HepG2 (cell line): ENCODE data around the gene KDM2B. TPM values are rescaled to one million over a fixed set of nuclear protein-coding genes. Genes with fewer than 3 reads are reported as not detected.

Experiments
- ATAC-seq: fragments of 200-7000 bp; cut with Tn5 transposase; 3 replicates; pipeline ENCODE4 v1.9.1; 2020; ENCODE audit warnings: mild to moderate bottlenecking, moderate library complexity
- BruUV-seq: library from RNA; stranded (reverse); fragments of 400-500 nt; replicated peaks from 2 replicates; lab custom pipeline; 2021; lab: Mats Ljungman, UMichigan
- CTCF ChIA-PET: fragments of 300-600 bp; formaldehyde crosslinking; extraction: SDS; loops from one replicate; lab custom pipeline; 2021; ENCODE audit warnings: low total read pairs, inconsistent platforms, low intra/inter-chr PET ratio; lab: Yijun Ruan, JAX
- POLR2A ChIA-PET: fragments of 350-600 bp; sonication (Branson Sonifier 250); formaldehyde crosslinking; loops from one replicate; lab custom pipeline; 2020; ENCODE audit warnings: antibody characterized with exemption, inconsistent platforms; lab: Yijun Ruan, JAX
- DNase-seq: peaks from one replicate; pipeline ENCODE4 v3.0.0-alpha.2; 2015; ENCODE audit warnings: low spot score
- FAIRE-seq: peaks from 3 replicates; lab custom pipeline; 2011; peaks lifted over from hg19 to GRCh38; lab: Jason Lieb, UNC
- H2AFZ ChIP-seq: one replicate; pipeline ENCODE4 v1.6.1; 2011; ENCODE audit warnings: low read length, inconsistent platforms
- H3K27ac ChIP-seq: fragments of 300-600 bp; 3 replicates; pipeline ENCODE4 v1.8.0; 2011; ENCODE audit warnings: mixed run types, mild to moderate bottlenecking, mixed read lengths, low read length, inconsistent platforms; ENCODE audit not compliant: insufficient read depth; ENCODE audit errors: extremely low read length
- H3K27me3 ChIP-seq, 2 experiments: fragments of 200-600 bp in 1 of 2; 2 replicates in 1 of 2; 3 replicates in 1 of 2; pipeline versions ENCODE4 v1.6.0 to v1.8.0; 2011; ENCODE audit warnings: low read length in 2 of 2, mild to moderate bottlenecking in 2 of 2, moderate library complexity in 2 of 2, inconsistent platforms in 1 of 2; ENCODE audit not compliant: insufficient read depth in 2 of 2, control insufficient read depth in 1 of 2
- H3K36me3 ChIP-seq, 2 experiments: fragments of 200-600 bp in 1 of 2; replicated peaks in 1 of 2; 2 replicates in 1 of 2; 3 replicates in 1 of 2; pipeline versions ENCODE4 v1.5.1 to v1.8.0; 2011; ENCODE audit warnings: low read length in 2 of 2, inconsistent platforms in 1 of 2; ENCODE audit not compliant: insufficient read depth in 2 of 2, control insufficient read depth in 1 of 2
- H3K4me1 ChIP-seq: 2 replicates; pipeline ENCODE4 v1.5.1; 2012; ENCODE audit warnings: low read length, inconsistent platforms; ENCODE audit not compliant: insufficient read depth
- H3K4me2 ChIP-seq: 2 replicates; pipeline ENCODE4 v1.6.0; 2011; ENCODE audit warnings: low read depth, low read length, inconsistent platforms
- H3K4me3 ChIP-seq, 3 experiments: fragments of 200-600 bp in 1 of 3; sonication (generic), shearing (Covaris generic) in 1 of 3; replicated peaks in 1 of 3; 2 replicates each; pipeline ENCODE4 v1.5.1; 2011 to 2016; ENCODE audit warnings: low read length in 3 of 3, inconsistent platforms in 2 of 3, low read depth in 2 of 3, mild to moderate bottlenecking in 2 of 3, control low read depth in 1 of 3, mixed read lengths in 1 of 3; ENCODE audit not compliant: insufficient read depth in 1 of 3
- H3K79me2 ChIP-seq: one replicate; pipeline ENCODE4 v1.6.1; 2011; ENCODE audit warnings: low read length, inconsistent platforms; ENCODE audit not compliant: insufficient read depth
- H3K9ac ChIP-seq: 2 replicates; pipeline ENCODE4 v1.6.0; 2011; ENCODE audit warnings: mild to moderate bottlenecking, low read depth, low read length, inconsistent platforms; ENCODE audit not compliant: insufficient read depth
- H3K9me3 ChIP-seq: 2 replicates; pipeline ENCODE4 v1.5.1; 2012; ENCODE audit warnings: mild to moderate bottlenecking, low read length
- H4K20me1 ChIP-seq: 2 replicates; pipeline ENCODE4 v1.6.0; 2011; ENCODE audit warnings: inconsistent platforms, mild to moderate bottlenecking, low read length, moderate library complexity; ENCODE audit not compliant: insufficient read depth
- HNF1A ChIP-seq, 2 experiments: sonication (generic) in 1 of 2; formaldehyde crosslinking in 1 of 2; IDR thresholded peaks; 2 replicates each; pipeline versions ENCODE4 v1.4.0 to v1.6.1; 2016 to 2020; ENCODE audit warnings: borderline replicate concordance in 1 of 2, low read depth in 1 of 2, mild to moderate bottlenecking in 1 of 2, missing genetic modification reagents in 1 of 2
- SOX13 ChIP-seq, 3 experiments: fragments of 450-650 bp in 1 of 3; sonication (generic) in 1 of 3; formaldehyde crosslinking in 1 of 3; IDR thresholded peaks in 2 of 3; conservative IDR thresholded peaks in 1 of 3; 2 replicates each; pipeline versions ENCODE4 v1.5.0 to v1.6.1; 2016 to 2020; ENCODE audit warnings: antibody characterized with exemption in 1 of 3, mild to moderate bottlenecking in 1 of 3, missing compliant biosample characterization in 1 of 3, missing genetic modification reagents in 1 of 3, moderate library complexity in 1 of 3
- WGBS: methylation state at CpG from one replicate; pipeline ENCODE4 v1.1.6; 2017; ENCODE audit warnings: low lambda C conversion rate; 5-methylcytosine and 5-hydroxymethylcytosine counted together
- in situ Hi-C: cut with HindIII; loops from 2 replicates; pipeline ENCODE4 v1.10.0; 2017; ENCODE audit warnings: low pct_unique_long_range_greater_than_20kb; ENCODE audit not compliant: extremely low pct_ligation_motif_present
- intact Hi-C: fragments of 100-400 bp; cut with micrococcal nuclease; formaldehyde crosslinking; loops from one replicate; pipeline ENCODE4 v1.10.0; 2022; ENCODE audit not compliant: unreplicated experiment
- microRNA-seq: library from miRNA; unstranded; fragments of <30 nt; microRNA quantifications from one replicate; pipeline ENCODE4, GENCODE V29; 2020
- polyA plus RNA-seq, 8 experiments: library from polyadenylated mRNA; depleted of rRNA in 3 of 8; stranded (reverse) in 7 of 8; unstranded in 1 of 8; fragments of >200 nt; fragmentation: Illumina TruSeq in 4 of 8; extraction: Trizol in 4 of 8; gene quantifications; 2 replicates each; pipeline versions ENCODE4 v1.2.1 to v1.2.3, GENCODE V29; 2011 to 2016; ENCODE audit warnings: low read depth in 4 of 8, missing spikeins in 1 of 8, mixed read lengths in 1 of 8; ENCODE audit not compliant: insufficient read depth in 1 of 8
- small RNA-seq, 3 experiments: library from RNA; depleted of rRNA; stranded (forward); fragments of <200 nt; gene quantifications; one replicate each; pipeline ENCODE3, GENCODE V24; 2012; ENCODE audit warnings: low read depth in 2 of 3, low replicate concordance in 1 of 3; ENCODE audit not compliant: insufficient read length in 3 of 3, insufficient read depth in 2 of 3
- total RNA-seq, 5 experiments: library from RNA; depleted of rRNA; stranded (reverse); fragments of >200 nt; fragmentation: Illumina TruSeq; extraction: Trizol; gene quantifications; 2 replicates each; pipeline ENCODE4 v1.2.3, GENCODE V29; 2016; ENCODE audit warnings: low read depth in 1 of 5

Gene KDM2B
- total and polyA plus RNA-seq, 2 of the 13 experiments (the other 11 are each of a cell fraction or from before 2014, with no cell fraction given) = 17.5 to 26.1 TPM

DNA sequence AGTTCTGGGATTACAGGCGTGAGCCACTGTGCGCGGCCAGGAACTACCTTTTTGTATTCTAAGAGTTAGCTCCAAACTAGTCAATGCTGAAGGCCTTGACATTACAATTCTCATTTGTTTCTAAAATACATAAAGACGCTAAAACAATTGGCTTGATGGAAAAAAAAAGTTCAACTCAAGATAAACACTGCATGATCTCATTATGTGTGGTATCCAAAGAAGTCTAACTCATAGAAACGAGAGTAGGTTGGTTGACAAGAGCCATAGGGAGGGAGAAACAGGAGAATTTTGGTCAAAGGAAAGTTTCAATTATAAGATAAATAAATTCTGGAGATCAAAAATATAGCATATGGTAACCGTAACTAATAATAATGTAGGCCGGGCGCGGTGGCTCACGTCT, 200.9 kb downstream of the KDM2B start:
- no peak for TF ChIP-seq SOX13 (IDR thresholded peaks at IDR 0.05)
- peak in 1 of 2 experiments; percentile 36; a peak in 1 of 4 replicates for TF ChIP-seq SOX13 (CRISPR knock-in tag; conservative IDR thresholded peaks at IDR 0.05 in 1 of 2, IDR thresholded peaks at IDR 0.05 in 1 of 2)
- no peak for TF ChIP-seq HNF1A (IDR thresholded peaks at IDR 0.05; ENCODE audit: low read depth)
- no peak for TF ChIP-seq HNF1A (CRISPR knock-in tag; IDR thresholded peaks at IDR 0.05; ENCODE audit: borderline replicate concordance)
- BruUV-seq = no TSS peak
- no peaks in the 10 kb centered on the region for H3K79me2 ChIP-seq
- peaks cover 31% of the 10 kb centered on the region for H3K4me1 ChIP-seq
- ChIA-PET POLR2A (no interaction called here), CTCF (no interaction called here)
- intact Hi-C loops = no loop called here
- H3K4me2 ChIP-seq = no peak overlapping the region
- no peak for FAIRE-seq
- no peak overlapping the region for H2AFZ ChIP-seq
- in situ Hi-C loops = no loop called here
- H3K36me3 ChIP-seq = no peaks in the 10 kb centered on the region
- H3K27ac ChIP-seq = no peak overlapping the region
- 77% methylated on average over 10 of the region's 10 CpGs for WGBS
- no peak for ATAC-seq
- H3K9me3 ChIP-seq = no peaks in the 10 kb centered on the region
- H3K27me3 ChIP-seq = no peaks in the 10 kb centered on the region
- no peaks in the 10 kb centered on the region for H4K20me1 ChIP-seq
- no peak for DNase-seq
- H3K9ac ChIP-seq = no peak overlapping the region
- H3K4me3 ChIP-seq = no peak overlapping the region

Small RNA genes lying within 50 kb of the gene (microRNA-seq; reads per million reads assigned to microRNA genes)
- not detected for gene MIR7107

Small RNA genes lying within 50 kb of the gene (small RNA-seq; reads per million reads assigned to genes)
- gene RNU6-1004P = 0 reads per million in 3 experiments

Other genes with a start within 250 kb of the KDM2B start
- gene ANAPC5, start 228.6 kb downstream of the KDM2B start, total RNA-seq (2016; rRNA removed; fragmentation: Illumina TruSeq; extraction: Trizol) = 161 and 174 TPM in 2 replicates
- 134 and 146 TPM in 2 replicates for gene ANAPC5, start 228.6 kb downstream of the KDM2B start, polyA plus RNA-seq (2011; rRNA removed)
- 53.2 and 68.2 TPM in 2 replicates for gene RNF34, start 180.9 kb downstream of the KDM2B start, total RNA-seq (2016; rRNA removed; fragmentation: Illumina TruSeq; extraction: Trizol)
- 36.8 and 37.4 TPM in 2 replicates for gene RNF34, start 180.9 kb downstream of the KDM2B start, polyA plus RNA-seq (2011; rRNA removed)
- 5.9 and 9.2 TPM in 2 replicates for gene ORAI1, start 45.5 kb upstream of the KDM2B start, total RNA-seq (2016; rRNA removed; fragmentation: Illumina TruSeq; extraction: Trizol)
- 17.2 and 22.9 TPM in 2 replicates for gene ORAI1, start 45.5 kb upstream of the KDM2B start, polyA plus RNA-seq (2011; rRNA removed)
- gene MORN3, start 88.6 kb upstream of the KDM2B start, total RNA-seq (2016; rRNA removed; fragmentation: Illumina TruSeq; extraction: Trizol) = 2.0 TPM in 2 replicates
- 0.98 and 1.1 TPM in 2 replicates for gene MORN3, start 88.6 kb upstream of the KDM2B start, polyA plus RNA-seq (2011; rRNA removed)
- 3.8 and 7.1 TPM in 2 replicates for gene TMEM120B, start 131.7 kb upstream of the KDM2B start, total RNA-seq (2016; rRNA removed; fragmentation: Illumina TruSeq; extraction: Trizol)
- 12.9 and 14.3 TPM in 2 replicates for gene TMEM120B, start 131.7 kb upstream of the KDM2B start, polyA plus RNA-seq (2011; rRNA removed)
- gene RHOF, start 212.7 kb upstream of the KDM2B start, total RNA-seq (2016; rRNA removed; fragmentation: Illumina TruSeq; extraction: Trizol) = 11.0 and 14.6 TPM in 2 replicates
- 31.3 and 32.2 TPM in 2 replicates for gene RHOF, start 212.7 kb upstream of the KDM2B start, polyA plus RNA-seq (2011; rRNA removed)
- 1.4 and 1.8 TPM in 2 replicates for gene SETD1B, start 223.0 kb upstream of the KDM2B start, total RNA-seq (2016; rRNA removed; fragmentation: Illumina TruSeq; extraction: Trizol)
- gene SETD1B, start 223.0 kb upstream of the KDM2B start, polyA plus RNA-seq (2011; rRNA removed) = 1.1 and 1.3 TPM in 2 replicates